Sigmoid colon (tissue), 7 donors: Measurements from ENCODE around the gene VPS26A. TPM values are rescaled to one million over a fixed set of nuclear protein-coding genes. Genes with fewer than 3 reads are reported as not detected.

Source experiments
- DNase-seq: peaks from one replicate; pipeline ENCODE4 v3.0.0-alpha.2; 2019
- H3K27ac ChIP-seq, 4 donors: fragments of 200-600 bp; sonication (generic); one replicate each; pipeline ENCODE4 v1.5.1; 2016 to 2019; ENCODE audit warnings: mild to moderate bottlenecking in 1 of 4
- H3K27me3 ChIP-seq, 3 donors: fragments of 200-600 bp; sonication (generic); one replicate each; pipeline ENCODE4 v1.5.1; 2019; ENCODE audit warnings: mild to moderate bottlenecking in 1 of 3
- H3K36me3 ChIP-seq, 4 donors: fragments of 200-600 bp; sonication (generic); one replicate each; pipeline ENCODE4 v1.5.1; 2016 to 2019
- H3K4me1 ChIP-seq, 4 donors: fragments of 200-600 bp; sonication (generic); one replicate each; pipeline ENCODE4 v1.5.1; 2017 to 2019
- H3K4me3 ChIP-seq, 4 donors: fragments of 200-600 bp; sonication (generic); one replicate each; pipeline ENCODE4 v1.5.1; 2017 to 2019; ENCODE audit warnings: mild to moderate bottlenecking in 2 of 4, moderate library complexity in 1 of 4
- H3K9me3 ChIP-seq, 4 donors: fragments of 200-600 bp in 3 of 4; sonication (generic) in 3 of 4; one replicate each; pipeline versions ENCODE4 v1.5.1 to v1.6.1; 2013 to 2019
- EP300 ChIP-seq, 4 donors: sonication (generic); formaldehyde crosslinking; IDR thresholded peaks; one replicate each; pipeline ENCODE4 v1.6.1; 2017; ENCODE audit warnings: antibody characterized with exemption in 4 of 4
- POLR2A ChIP-seq, 2 donors: fragments of 450-650 bp; IDR thresholded peaks; one replicate each; pipeline ENCODE4 v1.6.1; 2016; ENCODE audit warnings: antibody characterized with exemption in 2 of 2, mild to moderate bottlenecking in 2 of 2, moderate library complexity in 2 of 2
- POLR2AphosphoS5 ChIP-seq, 4 donors: sonication (generic); formaldehyde crosslinking; IDR thresholded peaks; one replicate each; pipeline ENCODE4 v1.6.1; 2017; ENCODE audit warnings: antibody characterized with exemption in 4 of 4
- WGBS, 2 donors: extraction: QIAGEN DNeasy Blood & Tissue Kit; methylation state at CpG; one replicate each; pipeline ENCODE4 v1.1.7; 2013; 5-methylcytosine and 5-hydroxymethylcytosine counted together
- intact Hi-C: fragments of 100-400 bp; cut with DNase I; formaldehyde crosslinking; loops from one replicate; pipeline ENCODE4 v1.15.1; 2023
- polyA plus RNA-seq, 3 donors: library from polyadenylated mRNA; stranded (reverse); fragments of 200-250 nt; gene quantifications; one replicate each; pipeline ENCODE4 v1.2.3, GENCODE V29; 2013
- total RNA-seq, 4 donors: library from RNA; depleted of rRNA; stranded (reverse); fragments of >200 nt; gene quantifications; one replicate each; pipeline ENCODE4 v1.1.0, GENCODE V29; 2016
- TF ChIP-seq, protein P1 (sequence below), 4 experiments: fragments of 450-650 bp in 3 of 4; fragments of 200-600 bp in 1 of 4; IDR thresholded peaks; one replicate each; pipeline ENCODE4 v1.5.1; 2016 to 2019; ENCODE audit warnings: antibody characterized with exemption in 4 of 4, mild to moderate bottlenecking in 3 of 4, moderate library complexity in 2 of 4
- donor health status: healthy with polysubstance abuse.
- donor health status: Bipolar disorder and iron deficiency.
- donor health status: healthy.

The VPS26A gene
- total and polyA plus RNA-seq, 7 donors, result 35.7 to 73.1 (median 51.1) TPM

DNA sequence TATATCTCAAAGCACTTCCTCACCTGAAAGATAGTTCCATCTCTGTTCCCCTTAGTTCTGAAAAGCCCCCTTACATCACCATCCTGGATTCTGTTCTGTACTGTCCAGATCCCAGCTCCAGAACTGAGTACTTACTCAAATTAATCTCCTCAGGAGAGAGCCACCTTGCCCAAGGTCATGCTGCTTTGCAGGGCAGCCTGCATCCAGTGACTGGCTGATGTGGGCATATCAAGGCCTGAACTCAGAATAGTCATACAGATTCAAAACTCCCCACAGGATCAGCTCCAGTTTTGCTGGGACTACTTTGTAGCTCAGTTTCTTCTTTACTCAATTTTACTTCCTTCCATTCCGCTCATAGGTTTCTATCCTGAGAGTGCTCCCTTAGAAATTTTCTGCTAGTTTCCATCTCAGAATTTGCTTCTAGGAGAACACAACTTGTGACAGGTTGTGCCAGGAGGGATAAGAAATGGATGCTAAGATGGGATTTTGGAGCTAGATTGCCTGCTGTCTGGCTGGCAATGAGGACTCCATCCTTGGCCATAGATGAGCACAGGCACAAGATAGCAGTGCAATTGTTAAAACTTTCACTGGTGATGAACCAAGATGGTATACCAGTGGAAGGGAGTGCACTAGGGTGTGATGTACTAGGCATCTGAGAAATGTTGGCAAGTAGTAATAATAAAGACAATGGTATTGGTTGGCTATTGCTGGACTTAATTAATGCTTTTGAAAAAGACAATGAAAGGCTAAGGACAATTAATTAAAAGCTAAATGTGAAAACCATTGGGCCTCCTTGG, 18.8 kb upstream of the VPS26A start:
- WGBS, 2 donors, result 96 to 100% methylated on average over 1 of the region's 1 CpG
- Histone ChIP-seq H3K9me3 (no peaks in the 10 kb centered on the region), H3K4me3 (no peak overlapping the region), H3K36me3 (no peaks in the 10 kb centered on the region), H3K4me1 (no peaks in the 10 kb centered on the region), H3K27me3 (no peaks in the 10 kb centered on the region), H3K27ac (no peak overlapping the region)
- TF ChIP-seq, protein P1, sequence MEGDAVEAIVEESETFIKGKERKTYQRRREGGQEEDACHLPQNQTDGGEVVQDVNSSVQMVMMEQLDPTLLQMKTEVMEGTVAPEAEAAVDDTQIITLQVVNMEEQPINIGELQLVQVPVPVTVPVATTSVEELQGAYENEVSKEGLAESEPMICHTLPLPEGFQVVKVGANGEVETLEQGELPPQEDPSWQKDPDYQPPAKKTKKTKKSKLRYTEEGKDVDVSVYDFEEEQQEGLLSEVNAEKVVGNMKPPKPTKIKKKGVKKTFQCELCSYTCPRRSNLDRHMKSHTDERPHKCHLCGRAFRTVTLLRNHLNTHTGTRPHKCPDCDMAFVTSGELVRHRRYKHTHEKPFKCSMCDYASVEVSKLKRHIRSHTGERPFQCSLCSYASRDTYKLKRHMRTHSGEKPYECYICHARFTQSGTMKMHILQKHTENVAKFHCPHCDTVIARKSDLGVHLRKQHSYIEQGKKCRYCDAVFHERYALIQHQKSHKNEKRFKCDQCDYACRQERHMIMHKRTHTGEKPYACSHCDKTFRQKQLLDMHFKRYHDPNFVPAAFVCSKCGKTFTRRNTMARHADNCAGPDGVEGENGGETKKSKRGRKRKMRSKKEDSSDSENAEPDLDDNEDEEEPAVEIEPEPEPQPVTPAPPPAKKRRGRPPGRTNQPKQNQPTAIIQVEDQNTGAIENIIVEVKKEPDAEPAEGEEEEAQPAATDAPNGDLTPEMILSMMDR (IDR thresholded peaks at IDR 0.05), result no peak
- TF ChIP-seq POLR2AphosphoS5 (IDR thresholded peaks at IDR 0.05) (no peak), EP300 (IDR thresholded peaks at IDR 0.05) (no peak), POLR2A (IDR thresholded peaks at IDR 0.05) (no peak)
- no peak for DNase-seq
- intact Hi-C loops, result no loop called here

DNA sequence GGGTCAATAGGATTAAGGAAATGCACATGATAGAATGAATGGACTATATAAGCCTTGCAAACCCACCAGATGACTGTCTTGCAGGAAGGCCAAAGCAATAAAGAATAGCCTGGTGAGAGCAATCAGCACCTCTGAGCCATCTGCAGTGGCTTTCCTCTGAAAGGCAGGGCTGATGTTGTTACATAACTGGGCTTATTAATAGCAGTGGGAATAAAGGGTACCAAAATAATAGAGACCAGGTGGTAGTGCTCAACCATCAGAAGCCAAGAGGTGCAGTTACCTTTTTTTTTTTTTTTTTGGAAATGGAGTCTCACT, 16.8 kb upstream of the VPS26A start:
- Histone ChIP-seq H3K36me3 (no peaks in the 10 kb centered on the region), H3K9me3 (no peaks in the 10 kb centered on the region), H3K27ac (no peak overlapping the region), H3K27me3 (no peaks in the 10 kb centered on the region), H3K4me3 (no peak overlapping the region), H3K4me1 (no peaks in the 10 kb centered on the region)
- TF ChIP-seq, protein P1 (IDR thresholded peaks at IDR 0.05), result no peak
- no peak for TF ChIP-seq EP300 (IDR thresholded peaks at IDR 0.05)
- TF ChIP-seq POLR2A (IDR thresholded peaks at IDR 0.05), result no peak
- no peak for TF ChIP-seq POLR2AphosphoS5 (IDR thresholded peaks at IDR 0.05)
- no peak for DNase-seq
- intact Hi-C loops, result no loop called here

DNA sequence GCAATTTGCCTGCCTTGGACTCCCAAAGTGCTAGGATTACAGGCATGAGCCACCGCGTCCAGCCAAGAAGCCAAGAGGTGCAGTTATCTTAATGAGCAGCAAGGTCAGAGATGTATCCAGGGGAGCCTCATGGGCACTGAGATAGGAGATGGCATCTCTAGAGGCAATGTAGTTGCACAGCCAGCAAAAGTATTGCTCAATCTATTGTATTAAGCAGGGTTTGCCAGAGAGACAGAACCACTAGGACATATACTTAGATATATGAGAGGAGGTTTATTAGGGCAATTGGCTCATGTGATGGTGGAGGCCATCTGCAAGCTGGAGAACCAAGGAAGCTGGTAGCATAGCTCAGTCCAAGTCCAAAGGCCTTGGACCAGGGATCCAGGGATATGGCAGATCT, 16.3 kb upstream of the VPS26A start:
- no peaks in the 10 kb centered on the region for H3K4me1 ChIP-seq
- H3K27me3 ChIP-seq, result no peaks in the 10 kb centered on the region
- no peaks in the 10 kb centered on the region for H3K9me3 ChIP-seq
- DNase-seq, result no peak
- WGBS, 2 donors, result 97% methylated on average over 2 of the region's 2 CpGs
- no peak overlapping the region for H3K27ac ChIP-seq
- intact Hi-C loops, result no loop called here
- TF ChIP-seq POLR2A (IDR thresholded peaks at IDR 0.05) (no peak), EP300 (IDR thresholded peaks at IDR 0.05) (no peak), POLR2AphosphoS5 (IDR thresholded peaks at IDR 0.05) (no peak)
- TF ChIP-seq, protein P1 (IDR thresholded peaks at IDR 0.05), result no peak
- no peaks in the 10 kb centered on the region for H3K36me3 ChIP-seq
- H3K4me3 ChIP-seq, result no peak overlapping the region

DNA sequence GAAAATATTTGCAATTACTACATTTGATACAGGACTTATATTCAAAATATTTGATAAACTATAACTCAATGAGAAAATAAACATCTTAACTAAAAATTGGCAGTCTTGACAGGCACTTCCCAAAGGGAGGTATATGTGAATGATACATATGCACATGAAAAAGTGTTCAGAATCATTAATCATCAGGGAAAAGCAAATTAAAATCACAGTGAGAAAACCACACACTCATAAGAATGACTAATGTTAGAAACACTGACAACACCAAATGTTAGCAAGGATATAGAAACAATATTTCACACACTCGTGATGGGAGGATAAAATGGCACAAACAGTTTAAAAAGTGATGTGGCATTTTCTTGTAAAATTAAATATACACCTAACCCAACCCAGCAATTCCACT, 4.1 kb upstream of the VPS26A start:
- intact Hi-C loops, result loop anchor here (5.0 kb wide), 1 partner anchor 218 kb away; the partner anchor contains the start of gene DDX50
- WGBS, 2 donors, result 60 to 71% methylated on average over 1 of the region's 1 CpG

More for the DNA sequence above, 4.1 kb upstream of the VPS26A start:
- H3K9me3 ChIP-seq, result no peaks in the 10 kb centered on the region
- H3K36me3 ChIP-seq, result no peaks in the 10 kb centered on the region
- TF ChIP-seq, protein P1 (IDR thresholded peaks at IDR 0.05), result no peak
- TF ChIP-seq POLR2AphosphoS5 (IDR thresholded peaks at IDR 0.05), result no peak
- TF ChIP-seq POLR2A (IDR thresholded peaks at IDR 0.05), result no peak
- TF ChIP-seq EP300 (IDR thresholded peaks at IDR 0.05), result no peak
- H3K4me3 ChIP-seq, result no peak overlapping the region
- H3K4me1 ChIP-seq, result peaks cover 0 to 7% (median 6%) of the 10 kb centered on the region in 4 donors
- DNase-seq, result no peak
- no peaks in the 10 kb centered on the region for H3K27me3 ChIP-seq
- no peak overlapping the region for H3K27ac ChIP-seq
